A549 (cell line): ENCODE measurements around the gene ADGRL3. TPM values are rescaled to one million over a fixed set of nuclear protein-coding genes. Genes with fewer than 3 reads are reported as not detected.

Source experiments
- ATAC-seq, 2 experiments: fragments of 200-7000 bp in 1 of 2; fragments of >200 bp in 1 of 2; cut with Nextera tagmentation in 1 of 2; cut with Tn5 transposase in 1 of 2; 3 replicates each; pipeline versions ENCODE4 v1.8.0 to v1.9.1; 2018 to 2020; ENCODE audit warnings: mild to moderate bottlenecking in 1 of 2, moderate library complexity in 1 of 2
- CTCF ChIA-PET: fragments of 300-600 bp; sonication (Branson Sonifier 250); formaldehyde crosslinking; extraction: SDS; loops from one replicate; lab custom pipeline; 2021; ENCODE audit warnings: antibody characterized with exemption, inconsistent platforms; lab: Yijun Ruan, JAX
- POLR2A ChIA-PET: fragments of 350-600 bp; formaldehyde crosslinking; extraction: SDS; loops from one replicate; lab custom pipeline; 2021; ENCODE audit warnings: antibody characterized with exemption, inconsistent platforms; lab: Yijun Ruan, JAX
- DNase-seq, 2 experiments: peaks; one replicate each; pipeline versions ENCODE4 v3.0.0 to v3.0.0-alpha.2; 2011 to 2016; ENCODE audit warnings: low read depth in 1 of 2, low spot score in 1 of 2
- FAIRE-seq: peaks from 2 replicates; lab custom pipeline; 2011; peaks lifted over from hg19 to GRCh38; lab: Jason Lieb, UNC
- H3K27ac ChIP-seq, 2 experiments: fragments of >200 bp; sonication (Bioruptor Twin); formaldehyde crosslinking; 3 replicates each; pipeline ENCODE4 v1.5.1; 2016 to 2017
- H3K4me1 ChIP-seq: fragments of >200 bp; sonication (Bioruptor Twin); formaldehyde crosslinking; 3 replicates; pipeline ENCODE4 v1.6.1; 2016
- H3K4me2 ChIP-seq: fragments of >200 bp; sonication (Bioruptor Twin); formaldehyde crosslinking; 3 replicates; pipeline ENCODE4 v1.6.1; 2016
- H3K4me3 ChIP-seq: fragments of >200 bp; sonication (Bioruptor Twin); formaldehyde crosslinking; 3 replicates; pipeline ENCODE4 v1.5.1; 2016
- H3K9me3 ChIP-seq: fragments of >200 bp; sonication (Bioruptor Twin); formaldehyde crosslinking; 3 replicates; pipeline ENCODE4 v1.6.1; 2016
- BCL3 ChIP-seq: fragments of >200 bp; sonication (Bioruptor Twin); formaldehyde crosslinking; IDR thresholded peaks from 3 replicates; pipeline ENCODE4 v1.6.1; 2016
- CBX8 ChIP-seq: fragments of 200-600 bp; sonication (generic); IDR thresholded peaks from 2 replicates; pipeline ENCODE4 v1.6.1; 2016
- CHD2 ChIP-seq: fragments of 150-350 bp; IDR thresholded peaks from 2 replicates; pipeline ENCODE4 v1.6.1; 2014; ENCODE audit warnings: low read length; ENCODE audit not compliant: partially characterized antibody
- CHD4 ChIP-seq: fragments of 200-600 bp; sonication (generic); IDR thresholded peaks from 2 replicates; pipeline ENCODE4 v1.6.1; 2016; ENCODE audit warnings: antibody characterized with exemption, mild to moderate bottlenecking, borderline replicate concordance
- CTCF ChIP-seq: fragments of >200 bp; sonication (Bioruptor Twin); formaldehyde crosslinking; IDR thresholded peaks from 3 replicates; pipeline ENCODE4 v1.5.1; 2016
- E2F6 ChIP-seq: IDR thresholded peaks from 2 replicates; pipeline ENCODE4 v1.6.1; 2012; ENCODE audit warnings: low read depth, borderline replicate concordance
- EHMT2 ChIP-seq: fragments of 200-600 bp; sonication (generic); IDR thresholded peaks from 2 replicates; pipeline ENCODE4 v1.6.1; 2016; ENCODE audit warnings: antibody characterized with exemption, low read depth, mild to moderate bottlenecking, moderate library complexity
- ELK1 ChIP-seq: fragments of 150-350 bp; IDR thresholded peaks from 2 replicates; pipeline ENCODE4 v1.6.1; 2014; ENCODE audit warnings: low read depth, mild to moderate bottlenecking, low read length
- FOXS1 ChIP-seq: fragments of 250-450 bp; sonication (Bioruptor Pico); IDR thresholded peaks from 2 replicates; pipeline ENCODE4 v1.5.0; 2020; ENCODE audit warnings: mild to moderate bottlenecking, moderate library complexity
- HES2 ChIP-seq: fragments of >200 bp; sonication (Bioruptor Twin); formaldehyde crosslinking; IDR thresholded peaks from 2 replicates; pipeline ENCODE4 v1.6.1; 2016
- HOXB5 ChIP-seq: fragments of 250-450 bp; sonication (Bioruptor Pico); IDR thresholded peaks from 2 replicates; pipeline ENCODE4 v1.5.0; 2020; ENCODE audit warnings: mild to moderate bottlenecking, moderate library complexity
- KDM1A ChIP-seq: fragments of 200-600 bp; sonication (generic); IDR thresholded peaks from 2 replicates; pipeline ENCODE4 v1.6.1; 2016; ENCODE audit warnings: low read depth, mild to moderate bottlenecking
- KDM5A ChIP-seq: fragments of 200-600 bp; sonication (generic); IDR thresholded peaks from 2 replicates; pipeline ENCODE4 v1.6.1; 2016; ENCODE audit warnings: antibody characterized with exemption, mild to moderate bottlenecking
- MAZ ChIP-seq: fragments of 150-350 bp; IDR thresholded peaks from 2 replicates; pipeline ENCODE4 v1.6.1; 2014; ENCODE audit warnings: antibody characterized with exemption, low read depth, low read length, borderline replicate concordance
- PHF8 ChIP-seq: fragments of 200-600 bp; sonication (generic); IDR thresholded peaks from 2 replicates; pipeline ENCODE4 v1.6.1; 2016; ENCODE audit warnings: low read depth, mild to moderate bottlenecking, antibody characterized with exemption, moderate library complexity, borderline replicate concordance
- RAD21 ChIP-seq, 2 experiments: fragments of >200 bp in 1 of 2; sonication (Bioruptor Twin) in 1 of 2; formaldehyde crosslinking in 1 of 2; IDR thresholded peaks in 1 of 2; conservative IDR thresholded peaks in 1 of 2; 2 replicates in 1 of 2; 3 replicates in 1 of 2; pipeline ENCODE4 v1.6.1; 2012 to 2018; ENCODE audit warnings: inconsistent platforms in 1 of 2
- REST ChIP-seq: fragments of 200-600 bp; sonication (generic); IDR thresholded peaks from 2 replicates; pipeline ENCODE4 v1.6.1; 2016; ENCODE audit warnings: antibody characterized with exemption, mild to moderate bottlenecking, moderate library complexity
- TFCP2L1 ChIP-seq: fragments of 250-450 bp; sonication (Bioruptor Pico); IDR thresholded peaks from 2 replicates; pipeline ENCODE4 v1.5.0; 2021; ENCODE audit warnings: mild to moderate bottlenecking
- ZC3H11A ChIP-seq: fragments of 450-650 bp; IDR thresholded peaks from 2 replicates; pipeline ENCODE4 v1.6.1; 2014; ENCODE audit warnings: antibody characterized with exemption, mild to moderate bottlenecking
- ZFP36 ChIP-seq: fragments of 450-650 bp; IDR thresholded peaks from 2 replicates; pipeline ENCODE4 v1.6.1; 2014; ENCODE audit warnings: borderline replicate concordance; ENCODE audit not compliant: partially characterized antibody
- WGBS: methylation state at CpG from one replicate; pipeline ENCODE4 v1.1.6; 2017; ENCODE audit errors: missing lambda C conversion rate; 5-methylcytosine and 5-hydroxymethylcytosine counted together
- polyA plus RNA-seq, 4 experiments: library from polyadenylated mRNA; depleted of rRNA in 3 of 4; stranded (reverse); fragments of >200 nt; fragmentation: RNase III in 1 of 4; extraction: RNeasy Plus Mini Kit Qiagen cat#74134 plus additional on column Dnase treatment in 1 of 4; gene quantifications; 2 replicates in 3 of 4; 3 replicates in 1 of 4; pipeline ENCODE4 v1.2.3, GENCODE V29; 2011 to 2017

The ADGRL3 gene
- polyA plus RNA-seq, 2 of the 4 experiments (the other 2 are of a cell fraction) = 0.05 to 0.12 TPM

- no peaks in the 10 kb centered on the region for H3K9me3 ChIP-seq
- ChIA-PET POLR2A (no interaction called here), CTCF (no interaction called here)
- no peaks in the 10 kb centered on the region for H3K4me1 ChIP-seq
- FAIRE-seq (no peak), ATAC-seq (no peak), DNase-seq (no peak)
- no peak overlapping the region for H3K4me3 ChIP-seq
- TF ChIP-seq MAZ = no peak
- 47% methylated on average over 6 of the region's 6 CpGs for WGBS
- H3K27ac ChIP-seq = no peak overlapping the region
- H3K4me2 ChIP-seq = no peak overlapping the region
Observed at GRCh38 chr4:61251129-61251528, 51.0 kb downstream of the ADGRL3 start.

- no peak overlapping the region for H3K4me2 ChIP-seq
- H3K27ac ChIP-seq = no peak overlapping the region
- POLR2A ChIA-PET = no interaction called here
- TF ChIP-seq RAD21 (conservative IDR thresholded peaks at IDR 0.05 in 1 of 2, IDR thresholded peaks at IDR 0.05 in 1 of 2) (no peak), ZFP36 (no peak), CHD2 (no peak), TFCP2L1 (CRISPR knock-in tag) (no peak), KDM1A (no peak), BCL3 (no peak), E2F6 (no peak), REST (no peak), FOXS1 (CRISPR knock-in tag) (no peak), PHF8 (no peak), ELK1 (no peak), CHD4 (no peak), ZC3H11A (no peak), KDM5A (no peak), CBX8 (no peak), EHMT2 (no peak), HES2 (no peak), HOXB5 (no peak), CTCF (no peak)
- TF ChIP-seq, all 56 proteins: peak for 0
- Histone ChIP-seq H3K4me1 (no peaks in the 10 kb centered on the region), H3K9me3 (no peaks in the 10 kb centered on the region), H3K4me3 (no peak overlapping the region)
- ATAC-seq = no peak
- 17% methylated on average over 3 of the region's 3 CpGs for WGBS
- no peak for FAIRE-seq
- no peak for DNase-seq
- CTCF ChIA-PET = no interaction called here
Observed at GRCh38 chr4:61254406-61254805, 54.3 kb downstream of the ADGRL3 start.
